Pulmonary artery endothelial cell (primary cell): Measurements from ENCODE around the gene FAM163B. TPM values are rescaled to one million over a fixed set of nuclear protein-coding genes. Genes with fewer than 3 reads are reported as not detected.
"Not testable (repeated sequence)": the region's sequence is repeated elsewhere in the genome, so short reads cannot be mapped to it uniquely, and the experiment has no call there.

Source experiments
- DNase-seq: peaks from one replicate; pipeline ENCODE4 v3.0.0-alpha.2; 2011; ENCODE audit warnings: low read depth, low spot score
- total RNA-seq: library from RNA; depleted of rRNA; stranded (reverse); fragments of >200 nt; gene quantifications from 2 replicates; pipeline ENCODE4 v1.2.3, GENCODE V29; 2014

Gene FAM163B
- total RNA-seq, 1 donor from 2014 or later: not detected

- no peak for DNase-seq
These were observed 39.1 kb downstream of the FAM163B start for GRCh38 chr9:133569891-133570690.

GRCh38 chr9:133569121-133569785, 39.9 kb downstream of the FAM163B start:
- DNase-seq: no peak

GRCh38 chr9:133568186-133568585, 41.0 kb downstream of the FAM163B start:
- DNase-seq: no peak

GRCh38 chr9:133566817-133567216, 42.4 kb downstream of the FAM163B start:
- no peak for DNase-seq

- DNase-seq: no peak
These were observed 42.8 kb downstream of the FAM163B start for GRCh38 chr9:133566382-133566781.

- DNase-seq: no peak
These were observed 44.6 kb downstream of the FAM163B start for GRCh38 chr9:133564451-133565116.

GRCh38 chr9:133563814-133564213, 45.4 kb downstream of the FAM163B start:
- DNase-seq: not testable (repeated sequence)

GRCh38 chr9:133563291-133563796, 45.8 kb downstream of the FAM163B start:
- no peak for DNase-seq

GRCh38 chr9:133562611-133563290, 46.4 kb downstream of the FAM163B start:
- DNase-seq: no peak

- no peak for DNase-seq
These were observed 47.1 kb downstream of the FAM163B start for GRCh38 chr9:133561976-133562554.

GRCh38 chr9:133560944-133561343, 48.2 kb downstream of the FAM163B start:
- no peak for DNase-seq

GRCh38 chr9:133560311-133560710, 48.9 kb downstream of the FAM163B start:
- DNase-seq: no peak

GRCh38 chr9:133558191-133559126, 50.7 kb downstream of the FAM163B start:
- no peak for DNase-seq

- DNase-seq: no peak
These were observed 51.6 kb downstream of the FAM163B start for GRCh38 chr9:133557581-133557980.

- DNase-seq: no peak
These were observed 52.8 kb downstream of the FAM163B start for GRCh38 chr9:133556354-133556753.

GRCh38 chr9:133554729-133555128, 54.5 kb downstream of the FAM163B start:
- no peak for DNase-seq

GRCh38 chr9:133553973-133554713, 55.0 kb downstream of the FAM163B start:
- no peak for DNase-seq

- DNase-seq: no peak
These were observed 56.1 kb downstream of the FAM163B start for GRCh38 chr9:133553123-133553522.

GRCh38 chr9:133552236-133552635, 57.0 kb downstream of the FAM163B start:
- DNase-seq: no peak
